ENCODE measurements around the gene SLC40A1. TPM values are rescaled to one million over a fixed set of nuclear protein-coding genes. Genes with fewer than 3 reads are reported as not detected.

SLC40A1 gene
- total and polyA plus RNA-seq, 2 experiments from 2014 or later = 0.80 to 11.5 TPM

DNA sequence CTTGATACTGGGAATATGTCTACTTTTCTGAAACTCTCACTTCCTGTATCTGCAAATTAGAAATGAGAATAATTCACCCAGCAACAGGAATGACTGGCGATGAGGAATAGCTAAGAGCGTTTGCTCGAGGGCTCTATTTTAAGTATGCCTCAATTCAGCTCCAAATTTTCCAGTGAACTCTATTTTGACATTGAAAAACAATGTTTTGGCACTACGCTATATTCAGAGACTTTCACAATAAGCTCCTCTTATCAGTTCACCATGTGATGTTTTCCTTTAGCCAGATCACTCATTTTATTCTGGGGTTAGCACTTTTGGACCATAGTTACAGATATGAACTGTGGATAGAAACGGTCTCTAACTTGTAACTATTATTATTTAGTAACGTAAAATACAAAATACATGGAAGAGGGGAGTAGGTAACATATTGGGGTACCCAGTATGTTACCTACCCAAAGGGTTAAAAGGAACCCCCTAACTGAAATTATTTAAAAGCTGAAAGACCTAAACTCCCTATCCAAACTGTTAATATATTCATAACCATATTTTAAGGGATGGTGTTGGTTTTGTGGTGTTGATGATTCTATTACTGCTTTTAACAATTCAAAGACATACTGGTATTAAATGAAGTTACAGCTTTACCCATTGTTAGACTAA is 28.1 kb downstream of the SLC40A1 start:
- Histone ChIP-seq H3K9me3 (ENCODE audit: low read depth) (no peaks in the 10 kb centered on the region), H3K4me3 (no peak overlapping the region)
- TF ChIP-seq, protein P1, sequence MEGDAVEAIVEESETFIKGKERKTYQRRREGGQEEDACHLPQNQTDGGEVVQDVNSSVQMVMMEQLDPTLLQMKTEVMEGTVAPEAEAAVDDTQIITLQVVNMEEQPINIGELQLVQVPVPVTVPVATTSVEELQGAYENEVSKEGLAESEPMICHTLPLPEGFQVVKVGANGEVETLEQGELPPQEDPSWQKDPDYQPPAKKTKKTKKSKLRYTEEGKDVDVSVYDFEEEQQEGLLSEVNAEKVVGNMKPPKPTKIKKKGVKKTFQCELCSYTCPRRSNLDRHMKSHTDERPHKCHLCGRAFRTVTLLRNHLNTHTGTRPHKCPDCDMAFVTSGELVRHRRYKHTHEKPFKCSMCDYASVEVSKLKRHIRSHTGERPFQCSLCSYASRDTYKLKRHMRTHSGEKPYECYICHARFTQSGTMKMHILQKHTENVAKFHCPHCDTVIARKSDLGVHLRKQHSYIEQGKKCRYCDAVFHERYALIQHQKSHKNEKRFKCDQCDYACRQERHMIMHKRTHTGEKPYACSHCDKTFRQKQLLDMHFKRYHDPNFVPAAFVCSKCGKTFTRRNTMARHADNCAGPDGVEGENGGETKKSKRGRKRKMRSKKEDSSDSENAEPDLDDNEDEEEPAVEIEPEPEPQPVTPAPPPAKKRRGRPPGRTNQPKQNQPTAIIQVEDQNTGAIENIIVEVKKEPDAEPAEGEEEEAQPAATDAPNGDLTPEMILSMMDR (IDR thresholded peaks at IDR 0.05; ENCODE audit: low read depth, low read length) = no peak

DNA sequence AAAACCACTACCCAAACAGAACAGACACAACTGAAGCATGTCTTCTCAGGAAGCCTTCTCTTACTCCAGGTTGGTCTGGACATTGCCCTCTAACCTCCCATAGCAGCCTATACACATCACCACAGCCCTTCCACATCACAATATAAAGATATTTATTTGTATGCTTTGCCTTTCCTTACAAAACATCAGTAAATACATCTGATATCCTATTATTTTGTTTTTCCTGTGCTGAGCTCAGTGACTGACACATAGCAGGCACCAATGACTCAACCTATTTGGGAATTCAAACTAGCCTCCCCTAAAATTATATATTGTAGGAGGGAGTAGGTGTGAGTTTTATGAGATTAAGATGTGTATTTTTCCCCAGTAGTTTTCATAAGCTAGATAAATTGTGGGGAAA is 28.8 kb downstream of the SLC40A1 start:
- Histone ChIP-seq H3K27me3 (peaks cover 11% of the 10 kb centered on the region), H3K4me1 (ENCODE audit: low read depth) (no peaks in the 10 kb centered on the region), H3K9me3 (ENCODE audit: low read depth) (no peaks in the 10 kb centered on the region), H3K36me3 (no peaks in the 10 kb centered on the region), H3K27ac (no peak overlapping the region), H3K4me3 (no peak overlapping the region)
- TF ChIP-seq, protein P1 (IDR thresholded peaks at IDR 0.05; ENCODE audit: low read depth, low read length) = no peak
- DNase-seq (ENCODE audit: low read depth in 1 of 2, low spot score in 1 of 2) = no peak

More for the DNA sequence above, 28.1 kb downstream of the SLC40A1 start:
- Histone ChIP-seq H3K4me1 (ENCODE audit: low read depth) (no peaks in the 10 kb centered on the region), H3K27me3 (peaks cover 11% of the 10 kb centered on the region), H3K27ac (no peak overlapping the region), H3K36me3 (no peaks in the 10 kb centered on the region)
- peak in 1 of 2 donors; percentile 88 for DNase-seq (ENCODE audit: low read depth in 1 of 2, low spot score in 1 of 2)

DNA sequence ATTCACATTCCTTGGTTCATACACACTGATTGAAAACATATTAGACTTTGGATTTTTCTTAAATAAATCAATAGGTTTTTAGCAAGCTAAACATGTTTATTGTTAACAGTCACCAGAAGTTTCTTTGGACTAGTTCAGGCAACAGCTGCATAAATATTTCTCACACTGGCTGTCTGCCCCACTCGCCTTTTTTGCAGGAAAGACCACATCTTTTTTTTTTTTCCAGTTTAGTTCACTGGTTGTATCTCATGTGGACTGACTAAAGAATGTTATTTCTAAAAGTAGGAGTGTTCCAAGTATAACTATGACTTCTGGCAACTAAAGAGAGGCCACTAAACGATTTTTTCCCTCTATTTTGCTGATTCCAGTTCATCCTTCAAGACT is 31.1 kb downstream of the SLC40A1 start:
- H3K36me3 ChIP-seq = no peaks in the 10 kb centered on the region
- H3K4me1 ChIP-seq (ENCODE audit: low read depth) = peaks cover 3% of the 10 kb centered on the region
- peak in 1 of 2 donors; percentile 70 for DNase-seq (ENCODE audit: low read depth in 1 of 2, low spot score in 1 of 2)
- H3K9me3 ChIP-seq (ENCODE audit: low read depth) = no peaks in the 10 kb centered on the region
- peaks cover 8% of the 10 kb centered on the region for H3K27me3 ChIP-seq
- H3K4me3 ChIP-seq = no peak overlapping the region
- TF ChIP-seq, protein P1 (IDR thresholded peaks at IDR 0.05; ENCODE audit: low read depth, low read length) = no peak
- no peak overlapping the region for H3K27ac ChIP-seq

DNA sequence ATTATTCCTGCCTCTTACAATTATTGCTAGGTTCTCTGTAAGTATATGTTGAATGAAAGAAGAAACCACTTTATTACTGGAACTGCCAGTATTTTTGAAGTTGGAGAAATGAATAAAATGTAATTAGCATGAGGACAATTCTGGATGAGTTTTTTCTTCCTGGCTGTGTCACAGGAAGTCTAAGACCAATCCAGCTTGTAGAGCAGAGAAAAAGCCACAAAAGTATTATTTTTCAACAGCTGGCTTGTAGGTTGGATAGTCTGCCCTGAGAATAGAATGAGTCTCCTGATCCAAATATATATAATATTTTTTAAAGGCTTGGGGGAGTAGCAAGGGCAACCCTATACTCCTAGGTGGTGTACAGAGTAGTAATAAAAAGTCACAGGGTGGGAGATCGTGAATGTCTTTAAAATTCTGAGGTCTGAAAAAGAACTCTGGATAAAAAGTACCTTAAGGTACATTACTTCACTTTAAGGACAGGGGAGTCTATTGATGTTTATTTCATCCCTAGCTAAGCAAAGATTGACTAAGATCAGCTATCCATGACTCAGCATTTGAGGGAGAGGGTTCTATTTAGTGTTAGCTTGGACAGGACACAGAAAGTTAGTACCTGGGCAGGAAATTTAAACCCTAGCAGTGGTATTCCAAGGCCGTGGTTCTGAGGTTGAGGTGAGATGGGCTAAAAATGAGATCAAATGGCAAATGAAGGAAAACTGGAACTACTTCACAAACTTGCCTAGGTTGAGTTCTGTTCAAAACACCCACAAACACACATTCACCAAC is 31.7 kb downstream of the SLC40A1 start:
- no peak overlapping the region for H3K4me3 ChIP-seq
- peak in 1 of 2 donors; percentile 28 for DNase-seq (ENCODE audit: low read depth in 1 of 2, low spot score in 1 of 2)
- TF ChIP-seq, protein P1 (IDR thresholded peaks at IDR 0.05; ENCODE audit: low read depth, low read length) = no peak
- no peaks in the 10 kb centered on the region for H3K9me3 ChIP-seq (ENCODE audit: low read depth)
- no peak overlapping the region for H3K27ac ChIP-seq
- H3K4me1 ChIP-seq (ENCODE audit: low read depth) = peaks cover 6% of the 10 kb centered on the region
- no peaks in the 10 kb centered on the region for H3K36me3 ChIP-seq
- peaks cover 8% of the 10 kb centered on the region for H3K27me3 ChIP-seq

DNA sequence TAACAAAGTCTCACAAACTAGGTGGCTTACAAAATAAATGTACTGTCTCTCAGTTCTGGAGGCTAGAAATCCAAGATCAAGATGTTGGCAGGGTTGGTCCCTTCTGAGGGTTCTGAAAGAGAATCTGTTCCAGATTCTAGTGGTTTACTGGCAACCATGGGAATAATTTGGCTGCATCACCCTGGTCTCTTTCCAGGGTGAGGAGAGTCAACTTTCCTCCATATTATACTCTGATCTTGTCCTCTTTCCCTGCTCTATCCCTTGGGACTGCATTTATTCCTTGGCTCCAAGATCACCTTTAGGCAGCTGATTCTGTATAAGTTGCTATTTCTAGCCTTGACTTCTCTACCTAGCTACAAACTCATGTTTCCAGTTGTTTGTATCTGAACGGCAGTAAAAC is 35.2 kb downstream of the SLC40A1 start:
- Histone ChIP-seq H3K27ac (no peak overlapping the region), H3K9me3 (ENCODE audit: low read depth) (no peaks in the 10 kb centered on the region), H3K27me3 (peaks cover 14% of the 10 kb centered on the region), H3K4me3 (no peak overlapping the region), H3K4me1 (ENCODE audit: low read depth) (peaks cover 6% of the 10 kb centered on the region), H3K36me3 (no peaks in the 10 kb centered on the region)
- DNase-seq (ENCODE audit: low read depth in 1 of 2, low spot score in 1 of 2) = peak in 1 of 2 donors; percentile 26
- TF ChIP-seq, protein P1 (IDR thresholded peaks at IDR 0.05; ENCODE audit: low read depth, low read length) = no peak
